ENCODE results near the gene ZNF385D. TPM values are rescaled to one million over a fixed set of nuclear protein-coding genes. Genes with fewer than 3 reads are reported as not detected.

ZNF385D gene
- total and polyA plus RNA-seq, 8 donors, result 1.6 to 28.6 (median 17.5) TPM

DNA sequence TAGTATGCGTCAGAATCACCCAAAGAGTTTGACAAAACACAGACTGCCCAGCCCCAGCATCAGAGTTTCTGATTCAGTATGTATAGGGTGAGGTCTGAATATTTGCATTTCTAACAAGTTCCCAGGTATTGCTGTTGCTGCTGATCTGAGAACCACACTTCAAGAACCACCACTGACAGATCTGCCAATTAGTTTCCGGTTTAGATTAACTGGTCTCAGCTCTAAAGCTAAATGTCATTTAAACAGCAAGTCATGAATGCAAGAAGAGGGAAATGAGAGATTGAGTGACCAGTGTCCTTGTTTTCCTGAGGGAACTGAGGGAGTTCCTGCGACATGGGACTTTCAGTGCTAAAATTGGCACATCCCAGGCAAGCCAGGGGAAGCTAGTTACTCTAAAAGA lies 305.0 kb downstream of the ZNF385D start:
- Histone ChIP-seq H3K27me3 (no peaks in the 10 kb centered on the region), H3K36me3 (no peaks in the 10 kb centered on the region), H3K4me1 (no peaks in the 10 kb centered on the region), H3K4me3 (no peak overlapping the region), H3K27ac (no peak overlapping the region), H3K9me3 (no peaks in the 10 kb centered on the region)
- intact Hi-C loops (cut with DNase I), result no loop called here
- ATAC-seq, result no peak
- no peak for TF ChIP-seq CTCF (IDR thresholded peaks at IDR 0.05)
- no peak for DNase-seq

DNA sequence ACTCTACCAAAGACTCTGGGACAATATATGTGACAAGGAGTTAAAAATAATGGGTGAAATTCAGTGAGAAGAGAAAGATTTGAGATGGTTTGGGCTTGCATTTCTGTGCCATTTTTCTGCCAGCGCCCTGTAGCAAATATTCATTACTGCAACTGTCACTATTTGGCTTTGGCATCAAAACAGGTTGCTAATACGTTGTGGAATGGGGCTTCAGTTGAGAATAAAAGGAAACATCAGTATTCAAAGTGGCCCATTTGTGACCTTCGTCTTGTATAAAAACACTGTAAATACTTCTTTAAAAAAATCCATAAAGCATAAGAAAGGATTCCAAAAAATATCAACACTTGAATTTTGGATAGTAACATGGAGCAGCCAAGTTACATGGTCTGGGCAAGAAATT lies 309.2 kb downstream of the ZNF385D start:
- Histone ChIP-seq H3K36me3 (no peaks in the 10 kb centered on the region), H3K27me3 (no peaks in the 10 kb centered on the region), H3K4me3 (no peak overlapping the region), H3K27ac (no peak overlapping the region), H3K4me1 (no peaks in the 10 kb centered on the region), H3K9me3 (no peaks in the 10 kb centered on the region)
- TF ChIP-seq CTCF (IDR thresholded peaks at IDR 0.05), result no peak
- intact Hi-C loops (cut with DNase I), result no loop called here
- ATAC-seq (no peak), DNase-seq (peak in 1 of 4 donors; percentile 30)

DNA sequence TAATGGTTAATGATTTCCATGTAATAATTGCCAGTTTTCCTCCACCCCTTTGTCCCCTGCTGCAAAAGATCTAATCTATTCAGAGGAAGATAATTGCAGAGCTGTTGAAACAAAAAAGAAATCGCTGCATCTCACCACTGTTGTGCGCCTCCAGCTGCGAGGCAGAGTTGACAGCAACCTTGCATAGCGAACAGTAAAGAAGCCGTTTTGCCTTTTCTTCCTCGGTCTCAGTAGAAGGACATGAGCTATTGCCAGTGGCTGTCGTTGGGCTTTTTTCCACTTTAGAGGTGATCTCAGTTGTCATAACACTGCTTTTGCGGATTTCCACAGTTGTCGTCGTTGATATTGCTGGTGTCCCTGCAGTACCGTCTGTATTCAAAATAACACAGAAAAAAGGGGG lies 314.2 kb downstream of the ZNF385D start:
- no peak overlapping the region for H3K4me3 ChIP-seq

GRCh38 chr3:21435871-21436270 lies 315.1 kb downstream of the ZNF385D start:
- Histone ChIP-seq H3K4me3 (no peak overlapping the region), H3K27ac (no peak overlapping the region), H3K36me3 (no peaks in the 10 kb centered on the region), H3K9me3 (peaks cover 0 to 5% of the 10 kb centered on the region in 2 donors), H3K4me1 (no peaks in the 10 kb centered on the region), H3K27me3 (no peaks in the 10 kb centered on the region)
- DNase-seq (peak in 1 of 4 donors; percentile 34), ATAC-seq (peak; percentile 37)
- TF ChIP-seq CTCF (IDR thresholded peaks at IDR 0.05), result no peak
- intact Hi-C loops (cut with DNase I), result no loop called here

More for the DNA sequence above, 314.2 kb downstream of the ZNF385D start:
- Histone ChIP-seq H3K36me3 (no peaks in the 10 kb centered on the region), H3K27ac (no peak overlapping the region), H3K27me3 (no peaks in the 10 kb centered on the region), H3K9me3 (peaks cover 0 to 5% of the 10 kb centered on the region in 2 donors), H3K4me1 (no peaks in the 10 kb centered on the region)
- ATAC-seq, result no peak
- no peak for DNase-seq
- intact Hi-C loops (cut with DNase I), result no loop called here
- no peak for TF ChIP-seq CTCF (IDR thresholded peaks at IDR 0.05)

GRCh38 chr3:21434310-21434709 lies 316.7 kb downstream of the ZNF385D start:
- Histone ChIP-seq H3K9me3 (peaks cover 0 to 5% of the 10 kb centered on the region in 2 donors), H3K4me1 (no peaks in the 10 kb centered on the region), H3K36me3 (no peaks in the 10 kb centered on the region), H3K27me3 (no peaks in the 10 kb centered on the region), H3K4me3 (no peak overlapping the region), H3K27ac (no peak overlapping the region)
- no peak for TF ChIP-seq CTCF (IDR thresholded peaks at IDR 0.05)
- ATAC-seq (no peak), DNase-seq (no peak)
- intact Hi-C loops (cut with DNase I), result no loop called here
